GM23338 (cell line): ENCODE results near the gene DLX2. TPM values are rescaled to one million over a fixed set of nuclear protein-coding genes. Genes with fewer than 3 reads are reported as not detected.

Source experiments
- ATAC-seq: fragments of 200-7000 bp; cut with Tn5 transposase; 3 replicates; pipeline ENCODE4 v1.9.1; 2020
- DNase-seq: peaks from one replicate; pipeline ENCODE4 v3.0.0-alpha.2; 2015; ENCODE audit warnings: low spot score
- H2AFZ ChIP-seq: fragments of 200-600 bp; sonication (generic); 2 replicates; pipeline ENCODE4 v1.8.0; 2016; ENCODE audit warnings: antibody characterized with exemption, mild to moderate bottlenecking, moderate library complexity
- H3F3A ChIP-seq: fragments of 200-600 bp; sonication (generic); replicated peaks from 2 replicates; pipeline ENCODE4 v1.8.0; 2017; ENCODE audit warnings: antibody characterized with exemption, mixed run types, low read depth
- H3K27ac ChIP-seq: fragments of 200-600 bp; sonication (generic); 2 replicates; pipeline ENCODE4 v1.6.1; 2016; ENCODE audit warnings: low read depth
- H3K27me3 ChIP-seq: fragments of 200-600 bp; sonication (generic); 2 replicates; pipeline ENCODE4 v1.8.0; 2016; ENCODE audit warnings: mild to moderate bottlenecking, mixed run types, moderate library complexity; ENCODE audit not compliant: insufficient read depth
- H3K36me3 ChIP-seq: fragments of 200-600 bp; sonication (generic); 2 replicates; pipeline ENCODE4 v1.8.0; 2016; ENCODE audit warnings: mild to moderate bottlenecking; ENCODE audit not compliant: insufficient read depth
- H3K4me1 ChIP-seq: fragments of 200-600 bp; sonication (generic); 2 replicates; pipeline ENCODE4 v1.8.0; 2016; ENCODE audit warnings: mild to moderate bottlenecking, moderate library complexity; ENCODE audit not compliant: insufficient read depth
- H3K4me2 ChIP-seq: fragments of 200-600 bp; sonication (generic); 2 replicates; pipeline ENCODE4 v1.7.1; 2017; ENCODE audit warnings: mixed run types
- H3K4me3 ChIP-seq: fragments of 200-600 bp; sonication (generic); 2 replicates; pipeline ENCODE4 v1.6.1; 2016; ENCODE audit warnings: mixed run types
- H3K79me2 ChIP-seq: fragments of 200-600 bp; sonication (generic); replicated peaks from 2 replicates; pipeline ENCODE4 v1.8.0; 2017; ENCODE audit warnings: mild to moderate bottlenecking; ENCODE audit not compliant: insufficient read depth
- H3K9me2 ChIP-seq: fragments of 200-600 bp; sonication (generic); 2 replicates; pipeline ENCODE4 v1.8.0; 2017; ENCODE audit not compliant: insufficient read depth
- H4K20me1 ChIP-seq: fragments of 200-600 bp; sonication (generic); replicated peaks from 2 replicates; pipeline ENCODE4 v1.8.0; 2017; ENCODE audit warnings: mild to moderate bottlenecking; ENCODE audit not compliant: insufficient read depth
- H3K27ac Mint-ChIP-seq: 2 replicates; pipeline ENCODE4 v1.8.0; 2020; ENCODE audit warnings: inconsistent platforms, mild to moderate bottlenecking, moderate library complexity, mixed read lengths
- H3K27me3 Mint-ChIP-seq: 3 replicates; pipeline ENCODE4 v1.8.0; 2022; ENCODE audit warnings: low read depth, mild to moderate bottlenecking, moderate library complexity, mixed read lengths, inconsistent platforms; ENCODE audit not compliant: insufficient read depth, poor library complexity
- H3K36me3 Mint-ChIP-seq: 3 replicates; pipeline ENCODE4 v1.8.0; 2021; ENCODE audit warnings: low read depth, mild to moderate bottlenecking, inconsistent platforms, moderate library complexity, mixed read lengths
- H3K4me1 Mint-ChIP-seq: 3 replicates; pipeline ENCODE4 v1.8.0; 2020; ENCODE audit warnings: mild to moderate bottlenecking, inconsistent platforms, mixed read lengths
- H3K4me3 Mint-ChIP-seq: 3 replicates; pipeline ENCODE4 v1.8.0; 2021; ENCODE audit warnings: moderate library complexity, mild to moderate bottlenecking, inconsistent platforms, mixed read lengths
- H3K9me3 Mint-ChIP-seq: 3 replicates; pipeline ENCODE4 v1.8.0; 2020; ENCODE audit warnings: moderate library complexity, mild to moderate bottlenecking, inconsistent platforms, mixed read lengths
- CREB1 ChIP-seq: fragments of 250-450 bp; sonication (Bioruptor Pico); IDR thresholded peaks from 2 replicates; pipeline ENCODE4 v1.5.0; 2020; ENCODE audit warnings: low read depth, mild to moderate bottlenecking, moderate library complexity
- EZH2phosphoT487 ChIP-seq: fragments of 200-600 bp; sonication (generic); IDR thresholded peaks from one replicate; pipeline ENCODE4 v1.8.1; 2018; ENCODE audit warnings: antibody characterized with exemption; ENCODE audit not compliant: unreplicated experiment
- JUNB ChIP-seq: IDR thresholded peaks from one replicate; pipeline ENCODE4 v1.6.1; 2016; ENCODE audit warnings: antibody characterized with exemption; ENCODE audit not compliant: unreplicated experiment
- NANOG ChIP-seq: IDR thresholded peaks from 2 replicates; pipeline ENCODE4 v1.6.1; 2016; ENCODE audit warnings: antibody characterized with exemption, borderline replicate concordance
- REST ChIP-seq: IDR thresholded peaks from one replicate; pipeline ENCODE4 v1.6.1; 2018; ENCODE audit warnings: antibody characterized with exemption; ENCODE audit not compliant: unreplicated experiment
- ZNF114 ChIP-seq: fragments of 250-450 bp; sonication (Bioruptor Pico); IDR thresholded peaks from 2 replicates; pipeline ENCODE4 v1.5.0; 2020; ENCODE audit warnings: mild to moderate bottlenecking, moderate library complexity
- ZNF331 ChIP-seq: fragments of 250-450 bp; sonication (Bioruptor Pico); IDR thresholded peaks from 2 replicates; pipeline ENCODE4 v1.5.0; 2020; ENCODE audit warnings: low read depth, mild to moderate bottlenecking, moderate library complexity
- polyA plus RNA-seq: library from polyadenylated mRNA; unstranded; fragments of >200 nt; fragmentation: Nextera tagmentation; extraction: Ambion mirVana; gene quantifications from 2 replicates; pipeline ENCODE4 v1.2.1, GENCODE V29; 2016
- total RNA-seq: library from RNA; depleted of rRNA; stranded (reverse); fragments of >200 nt; shearing (Covaris generic); gene quantifications from 2 replicates; pipeline ENCODE4 v1.2.3, GENCODE V29; 2014
- TF ChIP-seq, protein P1 (sequence below): fragments of 250-450 bp; sonication (Bioruptor Pico); IDR thresholded peaks from 2 replicates; pipeline ENCODE4 v1.5.0; 2020; ENCODE audit warnings: mild to moderate bottlenecking, moderate library complexity
- TF ChIP-seq, protein P2 (sequence below), 2 experiments: fragments of 200-600 bp in 1 of 2; sonication (generic) in 1 of 2; conservative IDR thresholded peaks; 2 replicates each; pipeline versions ENCODE4 v1.5.1 to v1.6.1; 2016 to 2017; ENCODE audit warnings: antibody characterized with exemption in 2 of 2, low read depth in 2 of 2, mild to moderate bottlenecking in 2 of 2, moderate library complexity in 1 of 2

DLX2 gene
- total and polyA plus RNA-seq, 2 experiments from 2014 or later = 0.08 to 0.24 TPM

- TF ChIP-seq, protein P1, sequence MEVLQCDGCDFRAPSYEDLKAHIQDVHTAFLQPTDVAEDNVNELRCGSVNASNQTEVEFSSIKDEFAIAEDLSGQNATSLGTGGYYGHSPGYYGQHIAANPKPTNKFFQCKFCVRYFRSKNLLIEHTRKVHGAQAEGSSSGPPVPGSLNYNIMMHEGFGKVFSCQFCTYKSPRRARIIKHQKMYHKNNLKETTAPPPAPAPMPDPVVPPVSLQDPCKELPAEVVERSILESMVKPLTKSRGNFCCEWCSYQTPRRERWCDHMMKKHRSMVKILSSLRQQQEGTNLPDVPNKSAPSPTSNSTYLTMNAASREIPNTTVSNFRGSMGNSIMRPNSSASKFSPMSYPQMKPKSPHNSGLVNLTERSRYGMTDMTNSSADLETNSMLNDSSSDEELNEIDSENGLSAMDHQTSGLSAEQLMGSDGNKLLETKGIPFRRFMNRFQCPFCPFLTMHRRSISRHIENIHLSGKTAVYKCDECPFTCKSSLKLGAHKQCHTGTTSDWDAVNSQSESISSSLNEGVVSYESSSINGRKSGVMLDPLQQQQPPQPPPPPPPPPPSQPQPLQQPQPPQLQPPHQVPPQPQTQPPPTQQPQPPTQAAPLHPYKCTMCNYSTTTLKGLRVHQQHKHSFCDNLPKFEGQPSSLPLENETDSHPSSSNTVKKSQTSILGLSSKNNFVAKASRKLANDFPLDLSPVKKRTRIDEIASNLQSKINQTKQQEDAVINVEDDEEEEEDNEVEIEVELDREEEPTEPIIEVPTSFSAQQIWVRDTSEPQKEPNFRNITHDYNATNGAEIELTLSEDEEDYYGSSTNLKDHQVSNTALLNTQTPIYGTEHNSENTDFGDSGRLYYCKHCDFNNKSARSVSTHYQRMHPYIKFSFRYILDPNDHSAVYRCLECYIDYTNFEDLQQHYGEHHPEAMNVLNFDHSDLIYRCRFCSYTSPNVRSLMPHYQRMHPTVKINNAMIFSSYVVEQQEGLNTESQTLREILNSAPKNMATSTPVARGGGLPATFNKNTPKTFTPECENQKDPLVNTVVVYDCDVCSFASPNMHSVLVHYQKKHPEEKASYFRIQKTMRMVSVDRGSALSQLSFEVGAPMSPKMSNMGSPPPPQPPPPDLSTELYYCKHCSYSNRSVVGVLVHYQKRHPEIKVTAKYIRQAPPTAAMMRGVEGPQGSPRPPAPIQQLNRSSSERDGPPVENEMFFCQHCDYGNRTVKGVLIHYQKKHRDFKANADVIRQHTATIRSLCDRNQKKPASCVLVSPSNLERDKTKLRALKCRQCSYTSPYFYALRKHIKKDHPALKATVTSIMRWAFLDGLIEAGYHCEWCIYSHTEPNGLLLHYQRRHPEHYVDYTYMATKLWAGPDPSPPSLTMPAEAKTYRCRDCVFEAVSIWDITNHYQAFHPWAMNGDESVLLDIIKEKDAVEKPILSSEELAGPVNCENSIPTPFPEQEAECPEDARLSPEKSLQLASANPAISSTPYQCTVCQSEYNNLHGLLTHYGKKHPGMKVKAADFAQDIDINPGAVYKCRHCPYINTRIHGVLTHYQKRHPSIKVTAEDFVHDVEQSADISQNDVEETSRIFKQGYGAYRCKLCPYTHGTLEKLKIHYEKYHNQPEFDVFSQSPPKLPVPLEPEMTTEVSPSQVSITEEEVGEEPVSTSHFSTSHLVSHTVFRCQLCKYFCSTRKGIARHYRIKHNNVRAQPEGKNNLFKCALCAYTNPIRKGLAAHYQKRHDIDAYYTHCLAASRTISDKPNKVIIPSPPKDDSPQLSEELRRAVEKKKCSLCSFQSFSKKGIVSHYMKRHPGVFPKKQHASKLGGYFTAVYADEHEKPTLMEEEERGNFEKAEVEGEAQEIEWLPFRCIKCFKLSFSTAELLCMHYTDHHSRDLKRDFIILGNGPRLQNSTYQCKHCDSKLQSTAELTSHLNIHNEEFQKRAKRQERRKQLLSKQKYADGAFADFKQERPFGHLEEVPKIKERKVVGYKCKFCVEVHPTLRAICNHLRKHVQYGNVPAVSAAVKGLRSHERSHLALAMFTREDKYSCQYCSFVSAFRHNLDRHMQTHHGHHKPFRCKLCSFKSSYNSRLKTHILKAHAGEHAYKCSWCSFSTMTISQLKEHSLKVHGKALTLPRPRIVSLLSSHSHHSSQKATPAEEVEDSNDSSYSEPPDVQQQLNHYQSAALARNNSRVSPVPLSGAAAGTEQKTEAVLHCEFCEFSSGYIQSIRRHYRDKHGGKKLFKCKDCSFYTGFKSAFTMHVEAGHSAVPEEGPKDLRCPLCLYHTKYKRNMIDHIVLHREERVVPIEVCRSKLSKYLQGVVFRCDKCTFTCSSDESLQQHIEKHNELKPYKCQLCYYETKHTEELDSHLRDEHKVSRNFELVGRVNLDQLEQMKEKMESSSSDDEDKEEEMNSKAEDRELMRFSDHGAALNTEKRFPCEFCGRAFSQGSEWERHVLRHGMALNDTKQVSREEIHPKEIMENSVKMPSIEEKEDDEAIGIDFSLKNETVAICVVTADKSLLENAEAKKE (CRISPR knock-in tag) = no peak
- no peak for TF ChIP-seq EZH2phosphoT487
These were observed 46.4 kb downstream of the DLX2 start (continued) for GRCh38 chr2:172056293-172056692.

GRCh38 chr2:172053486-172053885 is 49.2 kb downstream of the DLX2 start:
- Mint-ChIP-seq H3K36me3 (no peaks in the 10 kb centered on the region), H3K27me3 (no peaks in the 10 kb centered on the region), H3K4me3 (no peak overlapping the region), H3K9me3 (no peaks in the 10 kb centered on the region), H3K4me1 (peaks cover 7% of the 10 kb centered on the region; the same call in 2 of the 3 replicates), H3K27ac (no peak overlapping the region)
- peaks cover 2% of the 10 kb centered on the region; the same call in 1 of the 2 replicates for H3K4me1 ChIP-seq
- H3K36me3 ChIP-seq = no peaks in the 10 kb centered on the region
- ATAC-seq (no peak), DNase-seq (no peak)
- H3K9me2 ChIP-seq = no peaks in the 10 kb centered on the region
- H3K79me2 ChIP-seq = no peaks in the 10 kb centered on the region
- no peak overlapping the region for H3K4me3 ChIP-seq
- no peak overlapping the region for H2AFZ ChIP-seq
- no peaks in the 10 kb centered on the region for H4K20me1 ChIP-seq
- no peak overlapping the region for H3K4me2 ChIP-seq
- H3F3A ChIP-seq = no peaks in the 10 kb centered on the region
- no peaks in the 10 kb centered on the region for H3K27me3 ChIP-seq
- no peak for TF ChIP-seq ZNF114 (CRISPR knock-in tag)
- no peak for TF ChIP-seq JUNB
- TF ChIP-seq ZNF331 (CRISPR knock-in tag) = no peak
- no peak for TF ChIP-seq EZH2phosphoT487
- TF ChIP-seq CREB1 (CRISPR knock-in tag) = no peak
- TF ChIP-seq REST = no peak
- no peak for TF ChIP-seq NANOG
- TF ChIP-seq, protein P2, sequence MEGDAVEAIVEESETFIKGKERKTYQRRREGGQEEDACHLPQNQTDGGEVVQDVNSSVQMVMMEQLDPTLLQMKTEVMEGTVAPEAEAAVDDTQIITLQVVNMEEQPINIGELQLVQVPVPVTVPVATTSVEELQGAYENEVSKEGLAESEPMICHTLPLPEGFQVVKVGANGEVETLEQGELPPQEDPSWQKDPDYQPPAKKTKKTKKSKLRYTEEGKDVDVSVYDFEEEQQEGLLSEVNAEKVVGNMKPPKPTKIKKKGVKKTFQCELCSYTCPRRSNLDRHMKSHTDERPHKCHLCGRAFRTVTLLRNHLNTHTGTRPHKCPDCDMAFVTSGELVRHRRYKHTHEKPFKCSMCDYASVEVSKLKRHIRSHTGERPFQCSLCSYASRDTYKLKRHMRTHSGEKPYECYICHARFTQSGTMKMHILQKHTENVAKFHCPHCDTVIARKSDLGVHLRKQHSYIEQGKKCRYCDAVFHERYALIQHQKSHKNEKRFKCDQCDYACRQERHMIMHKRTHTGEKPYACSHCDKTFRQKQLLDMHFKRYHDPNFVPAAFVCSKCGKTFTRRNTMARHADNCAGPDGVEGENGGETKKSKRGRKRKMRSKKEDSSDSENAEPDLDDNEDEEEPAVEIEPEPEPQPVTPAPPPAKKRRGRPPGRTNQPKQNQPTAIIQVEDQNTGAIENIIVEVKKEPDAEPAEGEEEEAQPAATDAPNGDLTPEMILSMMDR (conservative IDR thresholded peaks at IDR 0.05; ENCODE audit: low read depth in 2 of 2) = no peak
- H3K27ac ChIP-seq = no peak overlapping the region
